Retinal pigment epithelial cell (primary cell): Measurements from ENCODE around the gene COASY.

Source experiments
- DNase-seq: peaks from one replicate; pipeline ENCODE4 v3.0.0-alpha.2; 2010; ENCODE audit warnings: low read depth
- H3K4me3 ChIP-seq: 2 replicates; pipeline ENCODE4 v1.5.1; 2011; ENCODE audit warnings: mild to moderate bottlenecking, low read length, control low read depth, moderate library complexity
- CTCF ChIP-seq: conservative IDR thresholded peaks from 2 replicates; pipeline ENCODE4 v1.5.1; 2011; ENCODE audit warnings: low read depth, low read length, control low read depth, inconsistent platforms

COASY gene

GRCh38 chr17:42518046-42518754 is 43.7 kb upstream of the COASY start:
- DNase-seq = peak; percentile 76
- no peak for TF ChIP-seq CTCF
- H3K4me3 ChIP-seq = no peak overlapping the region

DNA sequence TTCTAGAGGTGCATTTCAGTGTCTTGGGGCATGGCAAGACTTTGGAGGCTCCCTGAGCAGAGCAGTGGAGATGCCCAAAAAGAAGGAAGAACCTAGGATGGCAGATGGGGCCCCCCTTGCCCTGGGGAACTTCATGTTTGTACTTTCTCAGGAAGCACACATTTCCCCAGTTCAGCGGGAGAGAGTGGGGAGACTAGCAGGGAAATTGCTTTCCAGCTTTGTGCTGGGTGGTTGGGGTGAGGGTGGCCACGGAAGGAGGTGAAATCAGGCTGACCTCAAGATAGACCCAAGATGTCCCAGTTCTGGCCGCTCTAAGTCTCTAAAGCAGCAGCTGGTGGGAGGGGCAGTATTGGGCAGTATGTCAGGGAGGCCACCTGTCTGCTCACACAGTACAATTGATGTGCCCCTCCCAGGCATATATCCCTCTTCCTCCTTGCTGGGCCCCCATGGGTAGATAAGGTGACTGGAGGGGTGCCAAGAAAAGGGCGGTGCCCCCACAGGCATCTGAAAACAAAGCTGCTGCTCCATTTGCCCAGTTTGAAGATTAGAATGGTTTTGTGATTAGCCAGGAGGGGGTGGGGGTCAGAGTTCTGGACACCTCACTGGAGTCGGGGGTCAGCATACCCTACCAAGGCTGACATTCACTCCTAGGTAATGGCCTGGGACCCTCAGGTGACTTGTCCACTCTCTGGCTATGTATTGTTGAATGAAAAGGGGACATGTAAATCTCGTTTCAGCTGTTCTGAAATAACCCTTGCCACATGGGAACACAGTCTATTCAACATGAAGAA is 43.0 kb upstream of the COASY start:
- no peak for DNase-seq
- no peak overlapping the region for H3K4me3 ChIP-seq
- no peak for TF ChIP-seq CTCF

DNA sequence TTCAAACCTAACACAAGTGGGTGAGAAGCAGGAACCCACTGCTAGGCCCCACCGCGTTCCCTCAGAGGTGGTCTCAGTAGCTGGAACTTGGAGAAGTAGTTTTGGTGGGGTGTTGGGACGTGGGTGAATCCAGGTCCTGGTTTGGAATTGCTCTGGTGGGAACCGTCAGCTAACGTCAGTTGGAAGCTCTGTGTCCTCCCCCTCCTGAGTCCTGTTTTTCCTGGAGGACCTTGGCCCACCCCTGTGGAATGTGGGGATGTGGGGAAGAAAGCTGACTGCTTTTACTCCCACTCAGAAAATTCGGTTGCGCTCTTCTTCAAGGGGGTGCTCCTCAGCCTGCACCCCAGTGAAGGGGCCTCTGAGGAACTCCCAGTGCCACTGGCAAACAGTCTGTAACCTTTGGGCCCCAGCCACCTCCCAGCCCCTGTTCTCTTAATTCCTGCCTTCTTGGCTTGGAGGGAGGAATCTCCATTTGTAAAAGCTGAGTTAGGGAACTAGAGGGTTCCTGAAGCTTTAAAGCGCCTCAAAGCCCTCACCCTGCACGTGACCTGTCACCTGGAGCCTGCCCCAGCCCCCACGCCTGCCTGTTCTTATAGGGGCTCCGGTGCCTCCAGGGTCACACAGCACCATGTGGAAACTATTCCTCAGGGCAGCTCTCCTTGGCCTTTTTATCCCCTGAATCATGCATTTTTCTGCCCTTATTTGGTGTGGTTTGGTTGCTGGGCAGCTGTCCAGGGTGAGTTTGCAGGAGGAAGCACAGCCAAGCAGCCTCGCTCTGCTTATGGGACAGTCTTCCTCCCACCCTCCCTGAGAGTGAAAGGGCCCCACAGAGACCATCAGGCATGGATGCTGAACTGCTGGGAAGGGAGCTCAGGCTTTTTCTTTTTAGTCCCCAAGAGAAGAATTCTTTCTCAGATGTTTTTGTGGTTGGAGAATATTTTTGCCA is 42.1 kb upstream of the COASY start:
- DNase-seq = peak; percentile 96
- TF ChIP-seq CTCF = no peak
- no peak overlapping the region for H3K4me3 ChIP-seq

DNA sequence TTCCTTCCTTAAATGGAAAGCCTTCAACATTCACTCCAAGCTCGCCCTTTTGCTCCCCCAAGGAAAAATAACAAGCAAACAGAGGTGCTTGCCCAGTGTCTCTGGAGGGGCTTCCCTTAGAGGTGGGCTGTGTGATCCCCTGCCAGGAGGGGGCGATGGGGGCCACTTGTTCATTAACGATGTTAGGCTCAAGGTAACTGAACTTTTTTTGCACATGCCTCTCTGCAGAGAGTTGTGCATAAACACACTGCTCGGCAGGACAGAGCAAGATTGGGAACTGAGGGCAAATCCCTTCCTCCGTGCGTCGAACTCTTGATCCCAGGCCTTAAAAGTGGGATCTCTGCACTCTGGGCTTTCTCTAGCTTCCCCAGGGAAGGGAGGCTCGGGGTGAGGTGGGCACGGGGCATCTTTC is 41.4 kb upstream of the COASY start:
- peak; percentile 32 for TF ChIP-seq CTCF
- no peak for DNase-seq
- H3K4me3 ChIP-seq = no peak overlapping the region

- TF ChIP-seq CTCF = no peak
- H3K4me3 ChIP-seq = no peak overlapping the region
- no peak for DNase-seq
These were observed 40.9 kb upstream of the COASY start for GRCh38 chr17:42521036-42521435.

DNA sequence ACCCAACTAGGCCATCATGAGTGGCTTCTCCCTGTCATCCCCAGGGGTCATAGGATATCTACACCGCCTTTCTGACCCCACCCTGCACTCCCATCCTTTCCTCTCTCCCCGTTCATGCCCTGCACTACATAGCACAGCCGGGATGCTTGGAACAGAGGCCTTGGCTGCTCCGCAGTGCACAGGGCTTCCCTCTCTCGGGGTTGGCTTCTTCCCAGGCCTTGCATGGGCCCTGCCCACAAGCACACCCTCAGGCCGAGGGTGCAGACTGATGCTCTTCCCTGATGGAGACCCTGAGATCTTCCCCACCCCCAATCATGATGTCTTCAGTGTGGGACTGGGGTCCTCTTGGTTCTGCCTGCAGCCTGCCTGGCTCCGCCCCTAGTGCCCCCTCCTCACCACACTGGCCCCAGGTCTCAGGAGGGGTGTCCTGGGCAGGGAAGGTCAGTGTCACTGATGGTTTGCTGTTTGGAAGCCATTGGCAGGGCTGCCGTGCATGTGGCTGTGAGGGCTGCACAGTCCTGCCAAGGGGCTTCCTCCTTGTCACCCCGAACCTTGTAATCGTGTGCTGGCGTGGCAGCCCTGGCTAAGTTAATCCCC is 40.2 kb upstream of the COASY start:
- no peak overlapping the region for H3K4me3 ChIP-seq

More for the DNA sequence above, 40.2 kb upstream of the COASY start:
- DNase-seq = no peak
- no peak for TF ChIP-seq CTCF
